Lower leg skin (tissue), 4 donors: ENCODE results near the gene DPY19L2. TPM values are rescaled to one million over a fixed set of nuclear protein-coding genes. Genes with fewer than 3 reads are reported as not detected.
"Not testable (repeated sequence)": the region's sequence is repeated elsewhere in the genome, so short reads cannot be mapped to it uniquely, and the experiment has no call there.

ENCODE experiments used
- DNase-seq, 2 donors: peaks; one replicate each; pipeline ENCODE4 v3.0.0-alpha.2; 2019; ENCODE audit warnings: low spot score in 2 of 2
- H3K4me3 ChIP-seq: fragments of 200-600 bp; sonication (generic); 2 replicates; pipeline ENCODE4 v1.5.1; 2017; ENCODE audit warnings: mild to moderate bottlenecking, low read depth; ENCODE audit not compliant: poor library complexity, severe bottlenecking
- WGBS, 2 donors: methylation state at CpG; one replicate each; pipeline ENCODE4 v1.1.5; 2018; 5-methylcytosine and 5-hydroxymethylcytosine counted together
- intact Hi-C: fragments of 100-400 bp; cut with DNase I; formaldehyde crosslinking; loops from one replicate; pipeline ENCODE4 v1.15.0; 2023; ENCODE audit warnings: low total_unique reads
- total RNA-seq, 4 donors: library from RNA; depleted of rRNA; stranded (reverse); fragments of >200 nt; gene quantifications; one replicate each; pipeline ENCODE4 v1.1.0, GENCODE V29; 2016

Gene DPY19L2
- total RNA-seq, 4 donors from 2014 or later, result 0.95 to 7.6 (median 3.1) TPM

GRCh38 chr12:63643381-63644140 lies 24.7 kb downstream of the DPY19L2 start:
- WGBS, 2 donors, result 76 to 79% methylated on average over 5 of the region's 5 CpGs
- H3K4me3 ChIP-seq, intact Hi-C loops, DNase-seq: not testable (repeated sequence)

- H3K4me3 ChIP-seq, DNase-seq, intact Hi-C loops: not testable (repeated sequence)
- WGBS, 2 donors, result 77 to 88% methylated on average over 4 of the region's 4 CpGs
These were observed 44.0 kb downstream of the DPY19L2 start for GRCh38 chr12:63624258-63624657.

GRCh38 chr12:63615544-63615943 lies 52.7 kb downstream of the DPY19L2 start:
- H3K4me3 ChIP-seq, DNase-seq, intact Hi-C loops: not testable (repeated sequence)
- 50% methylated on average over 1 of the region's 1 CpG; no CpG with 5 or more reads in 1 of the 2 donors for WGBS, 2 donors

- 86% methylated on average over 2 of the region's 2 CpGs; no CpG with 5 or more reads in 1 of the 2 donors for WGBS, 2 donors
- DNase-seq, intact Hi-C loops, H3K4me3 ChIP-seq: not testable (repeated sequence)
These were observed 57.0 kb downstream of the DPY19L2 start for GRCh38 chr12:63611285-63611684.

GRCh38 chr12:63609281-63609680 lies 59.0 kb downstream of the DPY19L2 start:
- DNase-seq, intact Hi-C loops, H3K4me3 ChIP-seq: not testable (repeated sequence)

- DNase-seq, intact Hi-C loops, H3K4me3 ChIP-seq: not testable (repeated sequence)
- WGBS, 2 donors, result 86 to 97% methylated on average over 3 of the region's 3 CpGs
These were observed 63.3 kb downstream of the DPY19L2 start for GRCh38 chr12:63604985-63605384.

- intact Hi-C loops, H3K4me3 ChIP-seq, DNase-seq: not testable (repeated sequence)
- WGBS, 2 donors, result 56 to 61% methylated on average over 4 of the region's 4 CpGs
These were observed 73.5 kb downstream of the DPY19L2 start for GRCh38 chr12:63594828-63595227.

- WGBS, 2 donors, result 92% methylated on average over 3 of the region's 3 CpGs
- H3K4me3 ChIP-seq, DNase-seq, intact Hi-C loops: not testable (repeated sequence)
These were observed 83.9 kb downstream of the DPY19L2 start for GRCh38 chr12:63584426-63584825.

GRCh38 chr12:63583289-63583688 lies 85.0 kb downstream of the DPY19L2 start:
- intact Hi-C loops, DNase-seq, H3K4me3 ChIP-seq: not testable (repeated sequence)
- 63 to 79% methylated on average over 1 of the region's 1 CpG for WGBS, 2 donors

GRCh38 chr12:63577631-63578030 lies 90.7 kb downstream of the DPY19L2 start:
- DNase-seq, intact Hi-C loops, H3K4me3 ChIP-seq: not testable (repeated sequence)
- 73 to 79% methylated on average over 2 of the region's 2 CpGs for WGBS, 2 donors

- intact Hi-C loops, DNase-seq, H3K4me3 ChIP-seq: not testable (repeated sequence)
- 95 to 100% methylated on average over 4 of the region's 4 CpGs for WGBS, 2 donors
These were observed 96.3 kb downstream of the DPY19L2 start for GRCh38 chr12:63572038-63572437.

GRCh38 chr12:63558445-63558844 lies 109.8 kb downstream of the DPY19L2 start:
- DNase-seq, H3K4me3 ChIP-seq, intact Hi-C loops: not testable (repeated sequence)
- 92 to 95% methylated on average over 6 of the region's 6 CpGs for WGBS, 2 donors

- intact Hi-C loops, H3K4me3 ChIP-seq, DNase-seq: not testable (repeated sequence)
- 72 to 84% methylated on average over 13 of the region's 13 CpGs for WGBS, 2 donors
These were observed 116.9 kb downstream of the DPY19L2 start for GRCh38 chr12:63551397-63551796.

- intact Hi-C loops, H3K4me3 ChIP-seq, DNase-seq: not testable (repeated sequence)
- WGBS, 2 donors, result 57 to 62% methylated on average over 2 of the region's 2 CpGs
These were observed 119.3 kb downstream of the DPY19L2 start for GRCh38 chr12:63549034-63549433.

- intact Hi-C loops, DNase-seq, H3K4me3 ChIP-seq: not testable (repeated sequence)
- 74 to 75% methylated on average over 3 to 4 of the region's 5 CpGs for WGBS, 2 donors
These were observed 122.9 kb downstream of the DPY19L2 start for GRCh38 chr12:63545298-63545916.
